ENCODE data around the gene ITGBL1.
"Not testable (repeated sequence)": the region's sequence is repeated elsewhere in the genome, so short reads cannot be mapped to it uniquely, and the experiment has no call there.

ITGBL1 gene

DNA sequence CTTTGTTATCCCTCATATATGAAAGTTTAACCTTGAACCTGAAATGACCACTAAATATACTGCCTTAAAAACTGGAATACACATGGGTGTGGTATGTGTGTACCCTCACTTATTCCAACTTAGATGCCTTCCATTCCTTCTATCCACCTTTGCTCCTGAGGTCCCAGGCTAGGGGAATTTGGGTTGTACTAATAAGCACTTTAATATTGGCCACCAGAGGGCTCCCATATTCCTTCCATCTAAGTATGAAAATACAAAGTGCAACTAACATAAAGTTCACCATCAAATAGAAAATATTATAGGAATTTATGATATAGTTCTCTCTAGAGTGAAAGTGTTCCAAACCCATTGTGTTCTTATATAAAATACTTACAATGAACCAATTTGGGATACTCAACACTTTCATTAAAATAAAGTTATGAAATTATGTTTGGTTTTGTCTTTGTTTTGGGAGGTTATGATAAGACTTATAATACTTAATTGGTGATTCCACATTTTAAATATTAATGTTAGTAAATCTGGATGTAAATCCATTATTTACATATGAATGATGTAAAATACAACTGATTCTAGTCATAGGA, 62.3 kb downstream of the ITGBL1 start:
- DNase-seq: peak; percentile 1

DNA sequence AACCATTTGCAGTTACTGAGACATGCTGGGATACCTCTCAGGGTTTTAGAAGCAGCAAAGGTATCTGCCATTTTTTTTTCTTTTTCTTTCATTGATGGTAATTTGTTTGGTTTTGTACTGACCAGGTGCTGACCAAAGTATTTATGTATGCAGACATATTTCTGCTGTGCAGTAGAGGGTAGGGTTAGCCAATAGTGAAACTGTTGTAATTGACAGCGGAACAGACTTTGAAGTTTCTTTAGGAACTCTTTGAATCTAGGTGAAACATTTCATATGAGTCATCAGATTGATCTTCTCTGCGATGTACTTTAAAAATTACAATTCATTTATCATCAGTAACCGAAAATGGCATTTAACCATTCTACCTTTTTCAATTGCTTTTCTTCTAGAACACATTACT, 63.0 kb downstream of the ITGBL1 start:
- no peak for DNase-seq

DNA sequence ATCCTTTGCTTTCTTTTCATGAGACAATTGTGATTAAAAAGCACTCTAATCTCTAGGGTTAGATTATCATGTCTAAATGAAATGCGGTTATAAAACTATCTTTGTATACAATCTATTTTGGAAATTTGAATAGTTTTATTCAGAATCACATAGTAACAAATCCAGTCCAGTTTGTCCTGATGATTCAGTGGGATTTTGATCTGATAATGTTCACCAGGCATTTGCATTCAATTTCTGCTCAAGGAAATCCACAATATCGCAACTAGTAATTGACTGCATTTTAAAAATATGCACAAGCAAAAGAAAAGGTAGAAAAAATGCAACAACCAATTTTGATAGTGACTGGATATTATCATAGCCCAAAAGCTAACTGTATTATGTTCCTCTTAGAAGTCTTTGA, 63.8 kb downstream of the ITGBL1 start:
- DNase-seq: no peak

DNA sequence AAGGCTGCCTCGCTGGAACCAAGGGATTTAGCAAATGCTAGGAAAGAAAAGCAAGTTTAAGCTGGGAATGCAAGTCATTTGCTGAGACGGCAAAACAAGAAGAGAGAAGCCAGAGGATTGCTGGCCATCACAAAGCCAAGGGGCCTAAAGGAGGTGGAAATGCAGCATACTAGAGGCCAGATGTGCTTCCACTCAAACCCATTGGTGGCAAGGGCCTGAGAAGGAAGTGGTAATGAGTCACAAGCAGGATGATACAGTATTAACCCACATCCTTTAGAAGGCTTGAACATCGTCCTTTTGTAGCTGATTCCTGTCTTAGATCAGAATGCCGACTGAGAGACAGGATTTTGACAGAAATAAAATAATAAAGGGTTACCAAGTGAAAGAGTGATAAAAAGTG, 68.2 kb downstream of the ITGBL1 start:
- no peak for DNase-seq

DNA sequence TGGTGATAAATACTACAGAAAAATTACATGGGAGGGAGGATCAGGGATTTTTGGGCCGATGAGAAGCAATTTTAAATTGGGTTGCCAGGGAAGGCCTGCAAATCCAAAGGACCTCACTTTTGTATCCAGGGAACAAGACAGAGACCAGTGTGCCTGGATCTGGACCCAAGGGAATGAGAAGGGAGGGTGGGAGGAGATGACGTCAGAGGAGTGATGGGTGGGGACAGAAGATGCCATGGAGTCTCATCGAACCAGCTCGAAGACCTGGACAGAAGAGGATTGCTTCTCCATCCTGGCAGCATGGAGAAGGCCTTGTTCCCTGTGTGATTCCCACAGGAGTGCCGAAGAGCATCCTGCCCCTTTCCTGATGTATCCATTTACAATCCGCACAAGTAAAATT, 68.9 kb downstream of the ITGBL1 start:
- DNase-seq: no peak

DNA sequence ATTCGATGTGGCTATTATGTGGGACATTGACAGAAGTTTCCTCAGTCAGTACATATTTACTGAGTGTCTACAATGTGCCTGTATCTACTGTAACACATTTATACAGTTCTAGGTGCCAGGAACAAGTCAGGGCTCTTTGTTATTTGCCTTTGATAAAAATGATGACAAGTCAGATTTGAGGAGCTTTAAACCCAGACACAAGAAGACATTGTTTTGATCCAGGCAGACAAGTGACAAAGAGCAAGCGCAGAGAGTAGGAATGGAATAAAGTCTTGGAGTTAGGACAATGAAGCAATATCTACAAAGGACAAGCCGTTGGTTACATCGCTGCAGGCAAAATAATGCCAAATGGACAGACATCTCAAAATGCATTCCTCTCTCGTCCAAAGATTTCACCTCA, 70.1 kb downstream of the ITGBL1 start:
- DNase-seq: no peak

DNA sequence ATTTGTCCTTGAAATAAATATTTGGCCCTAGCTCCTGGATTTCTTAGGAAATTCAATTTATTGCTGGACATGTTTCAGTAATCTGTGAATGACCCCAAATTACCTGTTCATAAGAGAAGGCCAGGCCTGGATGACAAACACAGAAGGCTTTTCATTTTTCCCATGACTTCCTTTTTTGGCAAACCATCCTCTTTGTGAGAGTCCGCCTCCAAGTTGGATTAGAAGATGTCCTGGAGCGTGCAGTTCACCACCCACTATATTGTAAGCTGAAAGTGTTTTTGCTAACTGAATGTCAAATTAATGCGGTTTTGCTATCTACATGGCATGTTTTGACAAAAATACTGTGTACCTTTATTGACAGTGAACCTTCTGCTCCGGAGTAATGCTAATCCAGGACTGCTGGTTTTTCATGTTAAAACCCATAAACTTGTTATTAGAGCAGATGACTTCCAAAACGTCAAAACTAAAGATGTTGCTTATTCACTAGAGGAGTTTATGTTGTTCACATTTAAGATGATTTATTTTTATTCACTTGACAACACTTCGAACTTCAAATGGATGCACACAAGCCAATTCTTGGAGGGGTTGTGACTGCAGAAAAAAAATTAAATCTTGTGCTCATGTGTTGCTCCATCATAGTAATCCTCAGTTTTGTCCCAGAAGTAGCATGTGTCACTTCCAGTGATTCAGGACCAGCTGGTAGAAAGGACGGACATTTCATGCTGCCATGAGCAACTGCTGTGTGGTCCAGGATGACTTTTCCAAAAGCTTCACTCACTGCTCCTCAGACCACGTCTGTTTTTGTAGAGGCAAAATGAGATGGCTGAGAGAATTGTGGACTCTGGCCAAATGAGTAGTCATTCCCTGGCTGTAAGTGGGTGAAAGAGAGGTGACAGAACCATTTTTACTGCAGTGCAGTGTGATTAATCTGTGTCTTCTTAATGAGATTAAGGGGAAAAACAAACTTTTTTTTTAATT, 71.0 kb downstream of the ITGBL1 start:
- no peak for DNase-seq

DNA sequence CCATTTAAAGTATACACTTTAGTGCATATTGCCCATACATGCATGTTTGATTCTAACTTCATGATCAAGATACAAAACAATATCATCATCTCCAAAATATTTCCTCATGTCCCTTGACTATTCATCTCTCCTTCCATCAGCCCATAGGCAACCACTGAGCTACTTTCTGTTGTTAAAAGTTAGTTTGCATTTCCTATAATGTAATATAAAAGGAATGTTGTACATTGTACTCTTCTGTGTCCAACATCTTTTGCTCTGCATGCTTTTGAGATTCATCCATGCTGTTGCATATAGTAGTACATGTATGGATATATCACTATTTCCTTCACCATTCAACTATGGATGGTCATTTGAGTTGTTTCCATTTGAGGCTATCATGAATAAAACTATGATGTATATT, 74.7 kb downstream of the ITGBL1 start:
- no peak for DNase-seq

DNA sequence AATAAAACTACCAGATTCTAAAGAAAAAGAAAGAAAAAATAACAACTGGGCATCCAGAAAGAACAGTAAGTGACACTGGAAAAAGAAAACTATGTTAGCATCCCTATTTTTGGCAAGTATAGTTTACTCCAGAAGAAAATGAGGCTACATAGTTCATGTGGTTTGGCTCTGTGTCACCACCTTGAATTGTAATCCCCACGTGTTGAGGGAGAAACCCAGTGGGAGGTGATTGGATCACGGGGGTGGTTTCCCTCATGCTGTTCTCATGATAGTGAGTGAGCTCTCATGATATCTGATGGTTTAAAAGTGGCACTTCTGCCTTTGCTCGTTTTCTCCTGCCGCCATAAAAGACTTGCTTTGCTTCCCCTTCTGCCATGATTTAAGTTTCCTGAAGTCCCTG, 76.9 kb downstream of the ITGBL1 start:
- DNase-seq: no peak

DNA sequence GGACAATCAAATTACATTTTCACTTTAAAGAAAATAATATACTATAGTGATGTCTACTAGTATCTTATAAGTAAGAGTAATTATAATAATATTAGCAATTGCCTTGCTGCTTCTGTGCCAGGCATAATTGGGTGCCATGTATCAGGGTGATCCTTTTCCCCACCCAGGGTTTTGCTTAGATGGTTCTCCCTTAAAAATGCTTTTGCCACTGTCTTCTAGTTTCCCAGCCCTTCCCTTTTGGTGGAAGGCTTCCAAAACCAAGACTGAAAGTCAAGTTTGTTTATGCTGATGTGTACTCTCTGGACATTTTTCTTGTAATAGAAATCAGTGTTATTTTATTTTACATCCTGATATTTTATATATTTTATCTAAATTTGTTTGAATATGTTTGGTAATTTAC, 77.8 kb downstream of the ITGBL1 start:
- no peak for DNase-seq

DNA sequence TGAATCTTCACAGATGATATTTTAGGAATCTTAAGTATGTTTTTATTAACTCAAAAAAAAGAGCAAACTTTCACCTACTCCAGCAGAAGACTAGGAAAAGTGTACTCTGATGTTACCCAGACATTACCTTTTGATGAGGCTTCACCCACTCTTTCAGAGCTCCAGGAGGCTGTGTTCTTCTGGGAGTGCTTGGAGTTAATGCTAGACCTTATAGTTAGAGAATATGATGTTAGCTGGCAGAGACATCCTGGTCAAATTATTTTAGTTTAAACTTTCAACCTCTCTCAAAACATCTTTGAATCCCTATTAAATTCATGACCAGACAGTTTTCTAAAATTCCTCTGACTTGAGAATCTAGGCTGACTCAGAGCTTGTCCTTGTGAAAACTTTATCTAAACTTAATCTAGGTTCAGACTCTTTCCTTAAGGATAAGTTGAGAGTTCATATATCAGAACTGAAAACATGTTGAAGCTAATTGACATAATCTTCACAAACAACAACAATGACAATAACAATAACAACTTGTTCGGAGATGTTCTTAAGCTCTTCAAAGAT, 82.8 kb downstream of the ITGBL1 start:
- no peak for DNase-seq

DNA sequence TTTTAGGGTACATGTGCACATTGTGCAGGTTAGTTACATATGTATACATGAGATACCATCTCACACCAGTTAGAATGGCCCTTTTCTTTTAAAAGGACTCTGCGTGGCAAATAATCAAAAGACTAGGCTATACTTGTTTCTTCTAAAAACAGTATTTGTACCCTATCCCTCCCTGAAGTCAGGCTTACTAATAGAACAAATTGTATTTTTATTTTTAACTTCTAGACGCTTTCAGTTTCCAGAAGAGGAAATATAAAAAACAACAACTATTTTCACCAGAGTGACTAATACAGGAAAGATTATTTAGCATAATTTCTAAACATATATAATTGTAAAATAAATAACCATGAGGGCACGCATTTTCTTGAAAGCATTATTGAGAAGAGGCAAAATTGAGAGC, 83.6 kb downstream of the ITGBL1 start:
- no peak for DNase-seq

DNA sequence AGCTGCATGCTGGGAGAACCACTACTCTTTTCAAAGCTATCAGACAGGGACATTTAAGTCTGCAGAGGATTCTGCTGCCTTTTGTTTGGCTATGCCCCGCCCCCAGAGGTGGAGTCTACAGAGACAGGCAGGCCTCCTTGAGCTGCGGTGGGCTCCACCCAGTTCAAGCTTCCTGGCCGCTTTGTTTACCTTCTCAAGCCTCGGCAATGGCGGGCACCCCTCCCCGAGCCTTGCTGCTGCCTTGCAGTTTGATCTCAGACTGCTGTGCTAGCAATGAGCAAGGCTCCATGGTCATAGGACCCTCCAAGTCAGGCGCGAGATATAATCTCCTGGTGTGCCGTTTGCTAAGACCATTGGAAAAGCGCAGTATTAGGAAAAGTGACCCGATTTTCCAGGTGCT, 92.1 kb downstream of the ITGBL1 start:
- not testable (repeated sequence) for DNase-seq

DNA sequence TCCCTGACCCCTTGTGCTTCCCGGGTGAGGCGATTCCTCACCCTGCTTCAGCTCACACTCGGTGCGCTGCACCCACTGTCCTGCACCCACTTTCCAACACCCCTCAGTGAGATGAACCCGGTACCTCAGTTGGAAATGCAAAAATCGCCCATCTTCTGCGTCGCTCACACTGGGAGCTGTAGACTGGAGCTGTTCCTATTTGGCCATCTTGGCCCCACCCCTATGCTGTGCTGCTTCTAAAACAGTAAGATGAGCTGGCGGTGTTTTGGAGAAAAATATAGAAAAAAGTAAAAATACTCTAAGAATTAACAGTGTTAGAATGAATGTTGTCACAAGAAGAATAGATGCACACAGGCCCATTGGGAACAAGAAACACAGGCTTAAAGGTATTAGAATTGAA, 92.5 kb downstream of the ITGBL1 start:
- no peak for DNase-seq

DNA sequence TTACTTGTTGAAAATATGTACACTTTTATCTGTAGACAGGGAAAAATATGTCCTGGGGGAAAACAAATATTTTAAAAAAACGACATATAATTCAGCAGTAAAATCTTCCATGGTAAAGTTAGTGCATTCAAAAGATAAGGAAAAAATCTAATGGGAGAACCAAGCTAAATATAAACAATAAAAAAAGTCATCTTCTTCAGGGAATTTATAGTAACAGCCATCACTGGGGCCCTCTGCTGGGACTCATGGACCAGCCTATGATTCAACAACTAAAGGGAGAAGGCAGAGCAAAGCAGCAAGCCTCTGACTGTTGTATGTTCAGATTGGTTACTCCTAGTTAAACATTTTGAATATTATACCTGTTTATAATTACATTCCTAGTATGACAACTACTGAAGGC, 93.0 kb downstream of the ITGBL1 start:
- no peak for DNase-seq

DNA sequence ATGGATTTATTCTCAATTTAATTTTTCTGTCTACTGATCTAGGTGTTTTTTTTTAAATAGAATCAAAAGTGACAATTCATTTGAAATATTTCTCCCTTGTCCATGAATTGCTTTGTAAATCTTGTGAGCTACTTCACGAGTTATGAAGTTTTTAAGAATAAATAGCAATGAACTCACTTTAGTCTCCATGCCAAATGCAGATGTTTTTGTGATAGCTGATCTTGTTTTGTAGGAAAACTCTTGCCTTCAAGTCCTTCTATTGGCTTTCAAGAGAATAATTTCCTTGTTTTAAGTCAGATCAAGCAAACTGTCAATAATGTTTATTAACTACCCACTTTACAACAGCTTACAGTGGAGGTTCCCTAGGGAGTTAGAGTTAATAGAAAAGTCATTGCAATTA, 99.8 kb downstream of the ITGBL1 start:
- no peak for DNase-seq

DNA sequence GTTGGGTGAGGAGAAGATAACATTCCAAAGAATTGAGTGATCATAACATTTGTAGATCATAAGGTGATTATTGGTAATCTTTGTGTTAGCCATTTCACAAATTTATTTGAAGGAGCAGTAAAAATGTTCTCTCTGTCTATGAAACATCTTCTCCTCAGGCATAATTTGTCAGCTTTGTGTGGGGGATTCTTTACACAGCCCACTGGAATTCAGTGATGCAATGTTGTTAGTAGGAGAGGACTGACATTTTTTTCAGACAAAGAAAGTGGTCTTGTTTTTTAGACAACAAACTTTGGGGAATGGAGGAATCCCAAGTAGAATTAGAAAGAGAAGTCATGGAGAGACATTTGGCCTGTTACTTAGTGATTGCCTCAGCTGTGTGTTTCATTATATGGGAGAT, 100.3 kb downstream of the ITGBL1 start:
- DNase-seq: no peak

DNA sequence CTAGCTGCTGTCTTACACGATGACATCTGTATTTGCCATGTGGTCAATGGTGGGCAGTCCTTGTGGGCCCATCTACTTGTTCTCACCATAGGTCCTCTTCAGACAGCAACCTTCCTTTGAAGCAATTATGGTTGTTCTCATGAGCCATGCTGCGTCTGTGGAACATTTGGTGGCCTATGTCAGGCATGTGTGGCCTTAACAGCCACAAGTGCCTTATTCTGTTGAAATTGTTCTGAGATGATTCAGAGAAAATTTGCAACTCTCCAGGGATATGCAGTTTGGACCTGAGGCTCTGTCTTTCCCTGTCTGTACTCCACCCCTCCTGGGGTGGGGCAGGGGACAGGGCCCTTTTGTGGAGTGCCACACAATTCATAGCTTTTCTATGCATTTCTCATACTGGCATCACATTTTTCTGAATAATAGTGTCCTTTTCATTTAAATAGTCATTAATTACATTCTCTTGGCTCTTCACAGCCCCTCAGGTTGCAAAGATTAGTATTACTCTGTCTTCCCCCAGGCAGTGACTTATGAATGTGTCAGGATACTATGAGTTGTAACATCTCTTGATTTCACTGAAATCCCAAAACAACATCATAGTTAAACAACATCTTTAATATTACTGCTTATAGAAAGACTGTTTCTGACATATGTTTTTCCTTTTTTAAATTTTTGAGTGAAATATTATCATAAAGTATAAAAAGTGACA, 102.1 kb downstream of the ITGBL1 start:
- DNase-seq: no peak

DNA sequence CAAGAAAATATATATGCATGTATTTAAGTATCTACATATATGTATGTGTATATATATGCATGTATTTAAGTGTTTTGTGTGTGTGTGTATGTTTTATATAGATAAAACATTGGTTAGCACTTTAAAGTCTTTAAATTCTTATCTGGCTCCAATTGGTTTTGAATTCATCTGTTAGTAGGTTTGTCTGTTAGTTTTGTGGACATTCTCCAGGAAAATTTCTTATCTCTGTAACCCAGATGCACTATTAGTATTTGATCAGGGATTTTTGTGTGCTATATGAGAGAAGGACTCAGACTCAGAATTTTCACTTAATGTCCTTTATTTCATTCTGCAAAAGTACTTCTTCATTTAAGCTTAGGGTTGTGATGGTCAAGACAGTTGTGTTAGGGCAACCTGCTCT, 103.1 kb downstream of the ITGBL1 start:
- DNase-seq: no peak

DNA sequence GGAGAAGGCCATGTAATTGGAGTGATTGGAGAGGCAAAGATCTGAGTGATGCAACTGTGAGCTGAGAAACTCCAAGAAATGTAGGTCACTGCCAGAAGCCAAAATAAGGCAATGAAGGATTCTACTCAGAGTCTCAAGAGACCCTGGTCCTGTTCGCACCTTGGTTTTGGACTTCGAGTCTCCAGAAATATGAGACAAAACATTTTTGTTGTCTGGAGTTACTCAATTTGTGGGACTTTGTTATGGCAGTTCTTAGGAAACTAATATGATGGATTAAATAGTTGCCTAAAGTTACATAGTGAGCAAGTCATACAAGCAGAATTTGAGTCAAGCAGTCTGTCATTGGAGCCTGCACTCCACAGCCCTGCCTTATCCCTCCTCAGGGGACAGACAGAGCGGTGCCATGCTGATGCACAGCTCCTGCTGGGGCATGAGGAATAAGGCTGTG, 104.2 kb downstream of the ITGBL1 start:
- no peak for DNase-seq

DNA sequence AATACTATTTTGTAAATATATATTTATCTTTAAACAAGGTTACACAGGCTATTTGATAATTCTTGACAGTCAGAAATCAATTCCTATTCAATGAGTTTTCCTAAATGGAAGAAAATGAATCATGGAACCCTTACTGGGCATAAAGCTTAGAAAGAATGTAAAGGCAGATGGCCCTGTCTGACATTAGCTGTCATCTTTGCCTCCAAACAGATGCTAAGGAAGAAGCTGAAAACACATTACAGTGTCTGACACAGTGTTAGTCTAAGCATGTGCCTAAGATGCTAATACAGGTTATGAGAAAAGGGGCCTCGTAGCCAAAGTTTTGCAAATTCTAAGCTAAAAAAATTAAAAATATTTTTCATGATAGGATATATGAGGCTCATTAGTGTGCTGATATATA, 112.8 kb downstream of the ITGBL1 start:
- no peak for DNase-seq

DNA sequence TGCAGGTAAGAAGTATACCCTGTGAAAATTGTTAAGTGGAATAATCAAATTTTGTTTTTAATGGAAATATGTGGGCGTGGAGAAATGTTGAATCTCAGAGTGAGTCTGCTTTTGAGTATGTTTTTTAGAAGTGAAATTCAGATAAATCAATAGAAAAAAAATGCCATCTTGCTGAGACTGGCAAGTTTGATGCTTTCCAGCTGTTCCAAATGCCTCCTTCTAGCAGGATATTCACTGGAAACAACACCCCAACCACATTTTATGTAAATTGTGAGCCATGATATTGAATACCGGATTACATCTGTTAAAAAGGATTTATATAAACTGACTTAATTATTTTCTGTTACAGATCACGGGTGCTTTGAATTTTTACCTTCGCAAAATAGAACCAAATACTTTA, 115.4 kb downstream of the ITGBL1 start:
- DNase-seq: no peak

DNA sequence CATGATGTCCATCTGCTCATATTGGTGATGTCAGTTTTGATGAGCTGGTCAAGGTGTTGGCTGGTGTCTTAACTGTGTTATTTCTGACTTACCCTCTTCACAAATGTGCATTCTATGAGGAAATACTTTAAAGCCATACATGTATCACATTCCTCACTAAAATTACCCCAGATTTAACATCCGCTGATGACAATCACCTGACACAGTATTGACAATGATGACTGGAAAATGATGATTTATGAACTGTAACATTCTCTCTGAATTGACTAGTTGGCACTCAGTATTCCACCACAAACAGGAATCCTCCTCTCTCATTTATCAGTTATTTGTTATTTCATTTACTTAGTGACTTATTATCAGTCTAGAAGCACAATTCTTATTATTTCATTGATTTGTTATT, 117.3 kb downstream of the ITGBL1 start:
- DNase-seq: no peak

DNA sequence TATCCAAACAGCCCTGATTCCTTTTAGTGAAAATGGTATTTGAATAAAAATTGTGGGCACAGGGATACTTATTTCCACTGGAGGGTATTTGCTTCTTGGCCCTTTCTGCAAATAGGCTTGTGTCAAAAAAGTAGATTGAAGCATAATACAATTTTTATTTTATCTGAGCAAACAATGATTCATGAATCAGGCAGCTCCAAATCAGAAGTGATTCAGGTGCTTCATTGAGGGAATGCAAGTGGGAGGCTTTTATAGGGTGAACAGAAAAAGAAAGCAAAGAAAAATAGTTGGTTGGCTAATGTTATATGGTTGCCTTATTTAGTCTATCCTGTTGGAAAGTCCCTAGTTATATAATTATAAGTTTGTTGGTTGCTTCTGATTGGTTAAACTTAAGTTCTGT, 117.9 kb downstream of the ITGBL1 start:
- no peak for DNase-seq
